GM23338 (cell line): Measurements from ENCODE around the gene PLP2. TPM values are rescaled to one million over a fixed set of nuclear protein-coding genes. Genes with fewer than 3 reads are reported as not detected.
"Not testable (repeated sequence)": the region's sequence is repeated elsewhere in the genome, so short reads cannot be mapped to it uniquely, and the experiment has no call there.

Experiments
- ATAC-seq: fragments of 200-7000 bp; cut with Tn5 transposase; 3 replicates; pipeline ENCODE4 v1.9.1; 2020
- DNase-seq: peaks from one replicate; pipeline ENCODE4 v3.0.0-alpha.2; 2015; ENCODE audit warnings: low spot score
- H2AFZ ChIP-seq: fragments of 200-600 bp; sonication (generic); 2 replicates; pipeline ENCODE4 v1.8.0; 2016; ENCODE audit warnings: antibody characterized with exemption, mild to moderate bottlenecking, moderate library complexity
- H3F3A ChIP-seq: fragments of 200-600 bp; sonication (generic); replicated peaks from 2 replicates; pipeline ENCODE4 v1.8.0; 2017; ENCODE audit warnings: antibody characterized with exemption, mixed run types, low read depth
- H3K27ac ChIP-seq: fragments of 200-600 bp; sonication (generic); 2 replicates; pipeline ENCODE4 v1.6.1; 2016; ENCODE audit warnings: low read depth
- H3K27me3 ChIP-seq: fragments of 200-600 bp; sonication (generic); 2 replicates; pipeline ENCODE4 v1.8.0; 2016; ENCODE audit warnings: mild to moderate bottlenecking, mixed run types, moderate library complexity; ENCODE audit not compliant: insufficient read depth
- H3K36me3 ChIP-seq: fragments of 200-600 bp; sonication (generic); 2 replicates; pipeline ENCODE4 v1.8.0; 2016; ENCODE audit warnings: mild to moderate bottlenecking; ENCODE audit not compliant: insufficient read depth
- H3K4me1 ChIP-seq: fragments of 200-600 bp; sonication (generic); 2 replicates; pipeline ENCODE4 v1.8.0; 2016; ENCODE audit warnings: mild to moderate bottlenecking, moderate library complexity; ENCODE audit not compliant: insufficient read depth
- H3K4me2 ChIP-seq: fragments of 200-600 bp; sonication (generic); 2 replicates; pipeline ENCODE4 v1.7.1; 2017; ENCODE audit warnings: mixed run types
- H3K4me3 ChIP-seq: fragments of 200-600 bp; sonication (generic); 2 replicates; pipeline ENCODE4 v1.6.1; 2016; ENCODE audit warnings: mixed run types
- H3K79me2 ChIP-seq: fragments of 200-600 bp; sonication (generic); replicated peaks from 2 replicates; pipeline ENCODE4 v1.8.0; 2017; ENCODE audit warnings: mild to moderate bottlenecking; ENCODE audit not compliant: insufficient read depth
- H3K9me2 ChIP-seq: fragments of 200-600 bp; sonication (generic); 2 replicates; pipeline ENCODE4 v1.8.0; 2017; ENCODE audit not compliant: insufficient read depth
- H4K20me1 ChIP-seq: fragments of 200-600 bp; sonication (generic); replicated peaks from 2 replicates; pipeline ENCODE4 v1.8.0; 2017; ENCODE audit warnings: mild to moderate bottlenecking; ENCODE audit not compliant: insufficient read depth
- H3K27ac Mint-ChIP-seq: 2 replicates; pipeline ENCODE4 v1.8.0; 2020; ENCODE audit warnings: inconsistent platforms, mild to moderate bottlenecking, moderate library complexity, mixed read lengths
- H3K27me3 Mint-ChIP-seq: 3 replicates; pipeline ENCODE4 v1.8.0; 2022; ENCODE audit warnings: low read depth, mild to moderate bottlenecking, moderate library complexity, mixed read lengths, inconsistent platforms; ENCODE audit not compliant: insufficient read depth, poor library complexity
- H3K36me3 Mint-ChIP-seq: 3 replicates; pipeline ENCODE4 v1.8.0; 2021; ENCODE audit warnings: low read depth, mild to moderate bottlenecking, inconsistent platforms, moderate library complexity, mixed read lengths
- H3K4me1 Mint-ChIP-seq: 3 replicates; pipeline ENCODE4 v1.8.0; 2020; ENCODE audit warnings: mild to moderate bottlenecking, inconsistent platforms, mixed read lengths
- H3K4me3 Mint-ChIP-seq: 3 replicates; pipeline ENCODE4 v1.8.0; 2021; ENCODE audit warnings: moderate library complexity, mild to moderate bottlenecking, inconsistent platforms, mixed read lengths
- H3K9me3 Mint-ChIP-seq: 3 replicates; pipeline ENCODE4 v1.8.0; 2020; ENCODE audit warnings: moderate library complexity, mild to moderate bottlenecking, inconsistent platforms, mixed read lengths
- CREB1 ChIP-seq: fragments of 250-450 bp; sonication (Bioruptor Pico); IDR thresholded peaks from 2 replicates; pipeline ENCODE4 v1.5.0; 2020; ENCODE audit warnings: low read depth, mild to moderate bottlenecking, moderate library complexity
- EZH2 ChIP-seq: fragments of 200-600 bp; sonication (generic); IDR thresholded peaks from one replicate; pipeline ENCODE4 v1.8.0; 2017; ENCODE audit warnings: antibody characterized with exemption, mild to moderate bottlenecking, low read depth; ENCODE audit not compliant: unreplicated experiment
- EZH2phosphoT487 ChIP-seq: fragments of 200-600 bp; sonication (generic); IDR thresholded peaks from one replicate; pipeline ENCODE4 v1.8.1; 2018; ENCODE audit warnings: antibody characterized with exemption; ENCODE audit not compliant: unreplicated experiment
- NANOG ChIP-seq: IDR thresholded peaks from 2 replicates; pipeline ENCODE4 v1.6.1; 2016; ENCODE audit warnings: antibody characterized with exemption, borderline replicate concordance
- POLR2AphosphoS5 ChIP-seq: IDR thresholded peaks from 2 replicates; pipeline ENCODE4 v1.6.1; 2016; ENCODE audit warnings: antibody characterized with exemption, low read depth
- STAT1 ChIP-seq: IDR thresholded peaks from one replicate; pipeline ENCODE4 v1.6.1; 2016; ENCODE audit warnings: antibody characterized with exemption; ENCODE audit not compliant: unreplicated experiment
- ZNF331 ChIP-seq: fragments of 250-450 bp; sonication (Bioruptor Pico); IDR thresholded peaks from 2 replicates; pipeline ENCODE4 v1.5.0; 2020; ENCODE audit warnings: low read depth, mild to moderate bottlenecking, moderate library complexity
- ZNF462 ChIP-seq: fragments of 250-450 bp; sonication (Bioruptor Pico); IDR thresholded peaks from 2 replicates; pipeline ENCODE4 v1.5.0; 2020; ENCODE audit warnings: mild to moderate bottlenecking, moderate library complexity
- polyA plus RNA-seq: library from polyadenylated mRNA; unstranded; fragments of >200 nt; fragmentation: Nextera tagmentation; extraction: Ambion mirVana; gene quantifications from 2 replicates; pipeline ENCODE4 v1.2.1, GENCODE V29; 2016
- total RNA-seq: library from RNA; depleted of rRNA; stranded (reverse); fragments of >200 nt; shearing (Covaris generic); gene quantifications from 2 replicates; pipeline ENCODE4 v1.2.3, GENCODE V29; 2014
- TF ChIP-seq, protein P1 (sequence below), 2 experiments: fragments of 200-600 bp in 1 of 2; sonication (generic) in 1 of 2; conservative IDR thresholded peaks; 2 replicates each; pipeline versions ENCODE4 v1.5.1 to v1.6.1; 2016 to 2017; ENCODE audit warnings: antibody characterized with exemption in 2 of 2, low read depth in 2 of 2, mild to moderate bottlenecking in 2 of 2, moderate library complexity in 1 of 2
- TF ChIP-seq, protein P2 (sequence below): IDR thresholded peaks from one replicate; pipeline ENCODE4 v1.6.1; 2018; ENCODE audit warnings: antibody characterized with exemption; ENCODE audit not compliant: unreplicated experiment

Gene PLP2
- total and polyA plus RNA-seq, 2 experiments from 2014 or later: 3.4 to 9.5 TPM

DNA sequence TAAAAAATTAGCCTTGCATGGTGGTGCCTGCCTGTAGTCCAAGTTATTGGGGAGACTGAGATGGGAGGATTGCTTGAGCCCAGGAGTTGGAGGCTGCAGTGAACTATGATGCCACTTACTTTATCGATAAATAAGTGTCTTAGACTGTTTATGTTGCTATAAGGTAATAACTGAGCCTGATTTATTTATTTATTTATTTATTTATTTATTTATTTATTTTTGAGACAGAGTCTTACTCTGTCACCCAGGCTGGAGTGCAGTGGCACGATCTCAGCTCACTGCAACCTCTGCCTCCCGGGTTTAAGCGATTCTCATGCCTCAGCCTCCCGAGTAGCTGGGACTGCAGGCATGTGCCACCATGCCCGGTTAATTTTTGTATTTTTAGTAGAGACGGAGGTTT lies 39.4 kb upstream of the PLP2 start:
- H3K27ac ChIP-seq, H3K4me3 Mint-ChIP-seq, H3K27me3 ChIP-seq, H3K27ac Mint-ChIP-seq, H4K20me1 ChIP-seq, H3K4me3 ChIP-seq, H3K9me2 ChIP-seq, H3K4me1 ChIP-seq, H3K36me3 Mint-ChIP-seq, ATAC-seq, H3K27me3 Mint-ChIP-seq, DNase-seq, H3K4me1 Mint-ChIP-seq, H3K4me2 ChIP-seq, H3K36me3 ChIP-seq, H3F3A ChIP-seq, H3K79me2 ChIP-seq, H2AFZ ChIP-seq, H3K9me3 Mint-ChIP-seq: not testable (repeated sequence)

DNA sequence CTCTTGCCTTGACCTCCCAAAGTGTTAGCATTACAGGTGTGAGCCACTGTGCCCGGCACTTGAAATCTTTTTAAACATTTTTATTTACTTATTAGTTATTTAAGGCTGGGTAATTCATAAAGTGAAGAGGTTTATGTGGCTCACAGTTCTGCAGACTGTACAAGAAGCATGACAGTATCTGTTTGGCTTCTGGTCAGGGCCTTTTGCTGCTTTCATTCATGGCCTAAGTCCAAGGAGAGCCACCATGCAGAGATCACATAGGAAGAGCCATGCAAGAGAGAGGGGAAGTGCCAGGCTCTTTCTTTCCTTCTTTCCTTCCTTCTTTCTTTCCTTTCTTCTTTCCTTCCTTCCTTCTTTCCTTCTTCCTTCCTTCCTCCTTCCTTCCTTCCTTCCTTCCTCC lies 37.9 kb upstream of the PLP2 start:
- no peak for ATAC-seq
- no peak overlapping the region for H3K27ac ChIP-seq
- TF ChIP-seq NANOG (no peak), STAT1 (no peak), CREB1 (CRISPR knock-in tag) (no peak), EZH2phosphoT487 (no peak), ZNF462 (CRISPR knock-in tag) (no peak), POLR2AphosphoS5 (no peak), EZH2 (no peak), ZNF331 (no peak)
- TF ChIP-seq, protein P1, sequence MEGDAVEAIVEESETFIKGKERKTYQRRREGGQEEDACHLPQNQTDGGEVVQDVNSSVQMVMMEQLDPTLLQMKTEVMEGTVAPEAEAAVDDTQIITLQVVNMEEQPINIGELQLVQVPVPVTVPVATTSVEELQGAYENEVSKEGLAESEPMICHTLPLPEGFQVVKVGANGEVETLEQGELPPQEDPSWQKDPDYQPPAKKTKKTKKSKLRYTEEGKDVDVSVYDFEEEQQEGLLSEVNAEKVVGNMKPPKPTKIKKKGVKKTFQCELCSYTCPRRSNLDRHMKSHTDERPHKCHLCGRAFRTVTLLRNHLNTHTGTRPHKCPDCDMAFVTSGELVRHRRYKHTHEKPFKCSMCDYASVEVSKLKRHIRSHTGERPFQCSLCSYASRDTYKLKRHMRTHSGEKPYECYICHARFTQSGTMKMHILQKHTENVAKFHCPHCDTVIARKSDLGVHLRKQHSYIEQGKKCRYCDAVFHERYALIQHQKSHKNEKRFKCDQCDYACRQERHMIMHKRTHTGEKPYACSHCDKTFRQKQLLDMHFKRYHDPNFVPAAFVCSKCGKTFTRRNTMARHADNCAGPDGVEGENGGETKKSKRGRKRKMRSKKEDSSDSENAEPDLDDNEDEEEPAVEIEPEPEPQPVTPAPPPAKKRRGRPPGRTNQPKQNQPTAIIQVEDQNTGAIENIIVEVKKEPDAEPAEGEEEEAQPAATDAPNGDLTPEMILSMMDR (conservative IDR thresholded peaks at IDR 0.05; ENCODE audit: low read depth in 2 of 2): no peak
- TF ChIP-seq, protein P2, sequence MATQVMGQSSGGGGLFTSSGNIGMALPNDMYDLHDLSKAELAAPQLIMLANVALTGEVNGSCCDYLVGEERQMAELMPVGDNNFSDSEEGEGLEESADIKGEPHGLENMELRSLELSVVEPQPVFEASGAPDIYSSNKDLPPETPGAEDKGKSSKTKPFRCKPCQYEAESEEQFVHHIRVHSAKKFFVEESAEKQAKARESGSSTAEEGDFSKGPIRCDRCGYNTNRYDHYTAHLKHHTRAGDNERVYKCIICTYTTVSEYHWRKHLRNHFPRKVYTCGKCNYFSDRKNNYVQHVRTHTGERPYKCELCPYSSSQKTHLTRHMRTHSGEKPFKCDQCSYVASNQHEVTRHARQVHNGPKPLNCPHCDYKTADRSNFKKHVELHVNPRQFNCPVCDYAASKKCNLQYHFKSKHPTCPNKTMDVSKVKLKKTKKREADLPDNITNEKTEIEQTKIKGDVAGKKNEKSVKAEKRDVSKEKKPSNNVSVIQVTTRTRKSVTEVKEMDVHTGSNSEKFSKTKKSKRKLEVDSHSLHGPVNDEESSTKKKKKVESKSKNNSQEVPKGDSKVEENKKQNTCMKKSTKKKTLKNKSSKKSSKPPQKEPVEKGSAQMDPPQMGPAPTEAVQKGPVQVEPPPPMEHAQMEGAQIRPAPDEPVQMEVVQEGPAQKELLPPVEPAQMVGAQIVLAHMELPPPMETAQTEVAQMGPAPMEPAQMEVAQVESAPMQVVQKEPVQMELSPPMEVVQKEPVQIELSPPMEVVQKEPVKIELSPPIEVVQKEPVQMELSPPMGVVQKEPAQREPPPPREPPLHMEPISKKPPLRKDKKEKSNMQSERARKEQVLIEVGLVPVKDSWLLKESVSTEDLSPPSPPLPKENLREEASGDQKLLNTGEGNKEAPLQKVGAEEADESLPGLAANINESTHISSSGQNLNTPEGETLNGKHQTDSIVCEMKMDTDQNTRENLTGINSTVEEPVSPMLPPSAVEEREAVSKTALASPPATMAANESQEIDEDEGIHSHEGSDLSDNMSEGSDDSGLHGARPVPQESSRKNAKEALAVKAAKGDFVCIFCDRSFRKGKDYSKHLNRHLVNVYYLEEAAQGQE: no peak

More for the DNA sequence above, 37.9 kb upstream of the PLP2 start:
- no peaks in the 10 kb centered on the region for H3K79me2 ChIP-seq
- no peak overlapping the region for H2AFZ ChIP-seq
- no peak for DNase-seq
- Mint-ChIP-seq H3K4me1 (no peaks in the 10 kb centered on the region), H3K27me3 (no peaks in the 10 kb centered on the region), H3K36me3 (no peaks in the 10 kb centered on the region), H3K27ac (no peak overlapping the region), H3K9me3 (no peaks in the 10 kb centered on the region; the same call in 2 of the 3 replicates), H3K4me3 (no peak overlapping the region)
- H3K27me3 ChIP-seq: no peaks in the 10 kb centered on the region
- no peak overlapping the region for H3K4me2 ChIP-seq
- no peak overlapping the region for H3K4me3 ChIP-seq
- H4K20me1 ChIP-seq: no peaks in the 10 kb centered on the region
- no peaks in the 10 kb centered on the region for H3K4me1 ChIP-seq
- H3K9me2 ChIP-seq: no peaks in the 10 kb centered on the region
- no peaks in the 10 kb centered on the region for H3K36me3 ChIP-seq
- no peaks in the 10 kb centered on the region for H3F3A ChIP-seq
